T-helper 1 cell treated with Interleukin-12 subunit alpha and Interleukin-12 subunit beta and Interleukin-4 antibody, amounts not matched to agents 30 ng/mL and 1 ng/mL, for 36 hours (primary cell): ENCODE data around the gene SYTL5. TPM values are rescaled to one million over a fixed set of nuclear protein-coding genes. Genes with fewer than 3 reads are reported as not detected.

ENCODE experiments used
- intact Hi-C: fragments of 100-400 bp; cut with micrococcal nuclease; formaldehyde crosslinking; loops from one replicate; pipeline ENCODE4 v1.15.1; 2024
- total RNA-seq: library from RNA; stranded (reverse); gene quantifications from 2 replicates; pipeline ENCODE4 v1.2.3, GENCODE V29; 2022

Gene SYTL5
- total RNA-seq, 1 donor from 2014 or later: not detected

GRCh38 chrX:38138157-38138891 lies 132.0 kb downstream of the SYTL5 start:
- intact Hi-C loops: no loop called here

- intact Hi-C loops: no loop called here
Observed at GRCh38 chrX:38138900-38139299, 132.5 kb downstream of the SYTL5 start.

GRCh38 chrX:38142610-38143009 lies 136.3 kb downstream of the SYTL5 start:
- intact Hi-C loops: no loop called here

GRCh38 chrX:38149016-38149415 lies 142.7 kb downstream of the SYTL5 start:
- intact Hi-C loops: no loop called here

- intact Hi-C loops: no loop called here
Observed at GRCh38 chrX:38150993-38151392, 144.6 kb downstream of the SYTL5 start.

GRCh38 chrX:38151441-38151840 lies 145.1 kb downstream of the SYTL5 start:
- intact Hi-C loops: no loop called here

- intact Hi-C loops: no loop called here
Observed at GRCh38 chrX:38154340-38154739, 148.0 kb downstream of the SYTL5 start.

GRCh38 chrX:38154818-38155217 lies 148.5 kb downstream of the SYTL5 start:
- intact Hi-C loops: no loop called here

- intact Hi-C loops: no loop called here
Observed at GRCh38 chrX:38156838-38157237, 150.5 kb downstream of the SYTL5 start.

GRCh38 chrX:38163193-38163592 lies 156.8 kb downstream of the SYTL5 start:
- intact Hi-C loops: no loop called here

- intact Hi-C loops: no loop called here
Observed at GRCh38 chrX:38165023-38165422, 158.7 kb downstream of the SYTL5 start.

- intact Hi-C loops: loop anchor here (1.0 kb wide), 3 partner anchors 161 to 421 kb away; partner anchors contain the start of gene RPGR
Observed at GRCh38 chrX:38166478-38167083, 160.2 kb downstream of the SYTL5 start.

- intact Hi-C loops: no loop called here
Observed at GRCh38 chrX:38170556-38170955, 164.2 kb downstream of the SYTL5 start.

GRCh38 chrX:38172596-38172995 lies 166.2 kb downstream of the SYTL5 start:
- intact Hi-C loops: no loop called here

GRCh38 chrX:38175139-38175538 lies 168.8 kb downstream of the SYTL5 start:
- intact Hi-C loops: loop anchor here (2.0 kb wide), 1 partner anchor 248 kb away; no protein-coding TSS in a partner anchor

GRCh38 chrX:38178396-38178795 lies 172.0 kb downstream of the SYTL5 start:
- intact Hi-C loops: no loop called here

Other genes starting within 250 kb of the SYTL5 start
- 0.32 TPM in 1 of 2 replicates, not detected in the other for gene CYBB, start 226.5 kb upstream of the SYTL5 start, total RNA-seq
- 12.1 and 16.2 TPM in 2 replicates for gene DYNLT3, start 159.0 kb upstream of the SYTL5 start, total RNA-seq
- gene SRPX, start 214.3 kb downstream of the SYTL5 start, total RNA-seq: not detected in 2 replicates